Measurements from ENCODE around the gene PRDM5. TPM values are rescaled to one million over a fixed set of nuclear protein-coding genes. Genes with fewer than 3 reads are reported as not detected.

The PRDM5 gene
- total and polyA plus RNA-seq, 9 donors, result 8.1 to 53.8 (median 36.3) TPM

DNA sequence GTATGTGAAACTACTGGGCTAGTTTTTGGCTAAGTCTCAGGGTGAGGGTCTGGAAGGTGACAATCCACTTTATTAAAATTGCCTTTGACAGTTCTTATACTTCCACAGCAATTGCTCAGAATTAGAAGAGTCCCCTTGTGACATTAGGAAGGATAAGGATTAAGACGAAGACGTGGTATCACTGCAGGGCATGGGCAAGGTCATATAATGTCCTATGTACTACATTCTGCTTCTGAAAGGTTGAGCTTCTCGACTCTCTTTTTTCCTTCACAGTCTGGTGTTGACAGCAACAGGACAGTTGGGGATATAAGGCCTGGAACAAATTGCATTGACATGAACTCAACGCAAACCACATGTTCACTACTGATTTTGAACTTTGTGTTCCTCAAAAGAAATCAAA is 40.9 kb upstream of the PRDM5 start:
- intact Hi-C loops (cut with DNase I), result no loop called here
- H3K9me3 ChIP-seq, result no peaks in the 10 kb centered on the region
- WGBS, 3 donors, result 79 to 83% (median 79%) methylated on average over 4 of the region's 4 CpGs

DNA sequence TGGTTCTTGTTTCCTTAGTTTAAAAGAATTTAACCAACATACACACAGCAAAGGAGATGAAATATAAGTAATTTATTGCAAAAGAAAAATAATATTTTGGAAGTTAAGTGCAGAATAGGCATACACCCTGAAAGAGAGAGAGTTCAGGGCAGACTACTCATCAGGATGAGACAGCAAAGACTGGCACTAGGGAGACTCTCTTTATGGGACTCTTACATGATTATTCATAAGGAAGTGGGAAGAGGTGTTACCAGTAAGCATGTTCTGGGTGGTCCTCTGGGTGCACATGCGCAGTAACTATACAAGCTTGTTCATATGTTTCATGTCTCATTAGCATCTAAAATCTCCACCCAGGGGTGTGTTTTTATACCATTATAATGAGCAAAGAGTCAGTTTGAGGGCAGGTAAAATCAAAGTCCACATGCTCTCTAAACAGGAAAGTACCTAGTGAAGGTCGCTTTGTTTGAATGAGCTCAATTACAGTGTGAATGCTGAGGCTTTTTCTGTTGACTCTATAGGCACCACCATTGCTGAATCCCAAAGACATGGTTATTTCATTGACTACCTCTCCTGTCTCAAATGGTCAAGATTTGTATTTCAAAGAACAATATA is 38.2 kb upstream of the PRDM5 start:
- Histone ChIP-seq H3K27ac (no peak overlapping the region), H3K9me3 (no peaks in the 10 kb centered on the region), H3K27me3 (no peaks in the 10 kb centered on the region), H3K4me1 (ENCODE audit: insufficient read depth) (no peaks in the 10 kb centered on the region), H3K4me3 (no peak overlapping the region), H3K36me3 (no peaks in the 10 kb centered on the region)
- TF ChIP-seq POLR2A (IDR thresholded peaks at IDR 0.05) (no peak), EP300 (IDR thresholded peaks at IDR 0.05) (no peak)
- TF ChIP-seq, protein P1, sequence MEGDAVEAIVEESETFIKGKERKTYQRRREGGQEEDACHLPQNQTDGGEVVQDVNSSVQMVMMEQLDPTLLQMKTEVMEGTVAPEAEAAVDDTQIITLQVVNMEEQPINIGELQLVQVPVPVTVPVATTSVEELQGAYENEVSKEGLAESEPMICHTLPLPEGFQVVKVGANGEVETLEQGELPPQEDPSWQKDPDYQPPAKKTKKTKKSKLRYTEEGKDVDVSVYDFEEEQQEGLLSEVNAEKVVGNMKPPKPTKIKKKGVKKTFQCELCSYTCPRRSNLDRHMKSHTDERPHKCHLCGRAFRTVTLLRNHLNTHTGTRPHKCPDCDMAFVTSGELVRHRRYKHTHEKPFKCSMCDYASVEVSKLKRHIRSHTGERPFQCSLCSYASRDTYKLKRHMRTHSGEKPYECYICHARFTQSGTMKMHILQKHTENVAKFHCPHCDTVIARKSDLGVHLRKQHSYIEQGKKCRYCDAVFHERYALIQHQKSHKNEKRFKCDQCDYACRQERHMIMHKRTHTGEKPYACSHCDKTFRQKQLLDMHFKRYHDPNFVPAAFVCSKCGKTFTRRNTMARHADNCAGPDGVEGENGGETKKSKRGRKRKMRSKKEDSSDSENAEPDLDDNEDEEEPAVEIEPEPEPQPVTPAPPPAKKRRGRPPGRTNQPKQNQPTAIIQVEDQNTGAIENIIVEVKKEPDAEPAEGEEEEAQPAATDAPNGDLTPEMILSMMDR (IDR thresholded peaks at IDR 0.05), result no peak
- intact Hi-C loops (cut with DNase I), result no loop called here
- 50 to 53% (median 50%) methylated on average over 2 of the region's 2 CpGs for WGBS, 3 donors
- DNase-seq, result no peak

More for the DNA sequence above, 40.9 kb upstream of the PRDM5 start:
- DNase-seq, result no peak
- no peak for TF ChIP-seq EP300 (IDR thresholded peaks at IDR 0.05)
- no peak for TF ChIP-seq POLR2A (IDR thresholded peaks at IDR 0.05)
- Histone ChIP-seq H3K4me3 (no peak overlapping the region), H3K4me1 (ENCODE audit: insufficient read depth) (no peaks in the 10 kb centered on the region), H3K36me3 (no peaks in the 10 kb centered on the region), H3K27ac (no peak overlapping the region), H3K27me3 (no peaks in the 10 kb centered on the region)

DNA sequence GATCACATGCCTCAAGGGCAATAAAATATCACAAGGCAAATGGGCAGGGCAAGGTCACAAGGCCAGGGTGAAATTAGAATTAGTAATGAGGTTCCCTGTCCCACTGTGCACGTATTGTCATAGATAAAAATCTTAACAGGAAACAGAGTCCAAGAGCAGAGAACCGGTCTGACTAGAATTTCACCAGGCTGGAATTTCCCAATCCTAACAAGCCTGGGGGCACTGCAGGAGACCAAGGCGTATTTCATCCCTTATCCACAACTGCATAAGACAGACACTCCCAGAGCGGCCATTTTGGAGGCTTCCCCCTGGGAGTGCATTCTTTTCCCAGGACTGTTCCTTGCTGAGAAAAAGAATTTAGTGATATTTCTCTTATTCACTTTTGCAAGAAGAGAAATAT is 25.9 kb upstream of the PRDM5 start:
- H3K27ac ChIP-seq, result no peak overlapping the region
- no peaks in the 10 kb centered on the region for H3K36me3 ChIP-seq
- no peak overlapping the region for H3K4me3 ChIP-seq
- DNase-seq, result no peak
- intact Hi-C loops (cut with DNase I), result no loop called here
- no peaks in the 10 kb centered on the region for H3K27me3 ChIP-seq
- no peaks in the 10 kb centered on the region for H3K9me3 ChIP-seq
- WGBS, 3 donors, result 64 to 68% (median 66%) methylated on average over 4 of the region's 4 CpGs
- TF ChIP-seq POLR2A (IDR thresholded peaks at IDR 0.05) (no peak), EP300 (IDR thresholded peaks at IDR 0.05) (no peak)
- TF ChIP-seq, protein P1 (IDR thresholded peaks at IDR 0.05), result no peak
- no peaks in the 10 kb centered on the region for H3K4me1 ChIP-seq (ENCODE audit: insufficient read depth)

DNA sequence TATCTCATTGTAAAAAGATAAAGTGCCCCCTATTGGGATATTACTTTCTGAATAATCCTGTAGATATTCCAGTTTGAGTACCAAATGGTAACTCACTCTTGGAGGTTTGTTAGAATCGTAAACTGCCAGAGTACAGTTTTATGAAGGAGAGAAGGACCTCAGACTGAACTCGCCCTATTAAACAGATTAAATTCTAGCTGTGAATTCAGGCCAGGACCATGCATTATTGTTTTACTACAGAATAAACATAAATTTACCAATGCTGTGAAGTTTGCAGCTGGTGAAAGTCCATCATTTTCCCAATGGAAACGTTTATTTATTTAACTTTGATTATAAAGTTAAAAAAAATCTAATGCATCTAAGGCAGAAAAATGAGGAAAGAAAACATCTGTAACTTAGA is 20.2 kb upstream of the PRDM5 start:
- Histone ChIP-seq H3K9me3 (no peaks in the 10 kb centered on the region), H3K27me3 (no peaks in the 10 kb centered on the region), H3K4me1 (ENCODE audit: insufficient read depth) (no peaks in the 10 kb centered on the region), H3K36me3 (no peaks in the 10 kb centered on the region), H3K4me3 (no peak overlapping the region), H3K27ac (no peak overlapping the region)
- DNase-seq, result no peak
- WGBS, 3 donors, result 54 to 69% (median 60%) methylated on average over 3 of the region's 3 CpGs
- intact Hi-C loops (cut with DNase I), result no loop called here
- TF ChIP-seq, protein P1 (IDR thresholded peaks at IDR 0.05), result no peak
- no peak for TF ChIP-seq EP300 (IDR thresholded peaks at IDR 0.05)
- TF ChIP-seq POLR2A (IDR thresholded peaks at IDR 0.05), result no peak

DNA sequence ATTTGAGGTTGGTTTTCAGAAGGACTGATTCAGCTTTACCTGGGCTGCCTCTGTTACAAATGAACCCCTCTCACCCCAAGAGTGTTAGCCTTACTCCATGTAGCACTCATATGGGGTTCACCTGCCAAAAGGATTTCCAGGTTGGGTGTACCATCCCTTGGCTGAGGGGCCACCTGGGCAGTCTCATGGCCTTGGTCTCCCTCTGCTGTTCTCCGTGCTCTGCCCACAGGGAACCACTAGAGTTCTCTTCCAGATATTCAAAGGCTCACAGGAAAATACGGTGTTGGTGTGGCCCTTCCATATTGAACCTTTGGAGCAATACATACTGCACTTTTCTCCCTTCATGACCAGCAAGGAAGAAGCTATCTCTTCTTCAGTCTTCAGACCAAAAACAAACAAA is 18.0 kb upstream of the PRDM5 start:
- Histone ChIP-seq H3K27ac (no peak overlapping the region), H3K4me3 (no peak overlapping the region), H3K27me3 (no peaks in the 10 kb centered on the region), H3K36me3 (no peaks in the 10 kb centered on the region), H3K9me3 (no peaks in the 10 kb centered on the region), H3K4me1 (ENCODE audit: insufficient read depth) (no peaks in the 10 kb centered on the region)
- WGBS, 3 donors, result 89 to 94% (median 91%) methylated on average over 2 of the region's 2 CpGs
- DNase-seq, result no peak
- TF ChIP-seq EP300 (IDR thresholded peaks at IDR 0.05), result no peak
- TF ChIP-seq, protein P1 (IDR thresholded peaks at IDR 0.05), result no peak
- intact Hi-C loops (cut with DNase I), result no loop called here
